GM19239 (cell line): ENCODE data around the gene APLNR.

Source experiments
- DNase-seq: peaks from one replicate; pipeline ENCODE4 v3.0.0; 2011; ENCODE audit warnings: low spot score; ENCODE audit not compliant: insufficient read length
- FAIRE-seq: peaks from 2 replicates; lab custom pipeline; 2011; peaks lifted over from hg19 to GRCh38; lab: Jason Lieb, UNC

Gene APLNR

DNA sequence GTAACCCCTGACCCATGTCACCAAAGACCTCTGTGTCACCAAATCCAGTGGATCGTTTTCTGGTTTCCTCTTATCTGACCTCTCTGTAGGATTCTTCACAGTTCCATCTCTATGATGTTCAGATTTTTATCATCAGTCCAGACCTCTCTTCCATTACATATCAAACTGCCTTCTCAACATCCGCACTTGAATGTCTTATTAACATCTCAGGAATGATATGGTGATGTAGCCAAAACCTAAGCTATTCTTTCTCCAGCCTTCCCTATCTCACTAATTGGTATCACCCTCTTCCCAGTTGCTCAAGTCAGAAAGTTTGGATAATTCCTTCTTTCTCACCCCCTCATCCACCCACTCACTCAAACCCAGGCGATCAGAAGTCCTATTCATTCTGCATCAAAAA, 13.4 kb downstream of the APLNR start:
- FAIRE-seq, result no peak
- no peak for DNase-seq

DNA sequence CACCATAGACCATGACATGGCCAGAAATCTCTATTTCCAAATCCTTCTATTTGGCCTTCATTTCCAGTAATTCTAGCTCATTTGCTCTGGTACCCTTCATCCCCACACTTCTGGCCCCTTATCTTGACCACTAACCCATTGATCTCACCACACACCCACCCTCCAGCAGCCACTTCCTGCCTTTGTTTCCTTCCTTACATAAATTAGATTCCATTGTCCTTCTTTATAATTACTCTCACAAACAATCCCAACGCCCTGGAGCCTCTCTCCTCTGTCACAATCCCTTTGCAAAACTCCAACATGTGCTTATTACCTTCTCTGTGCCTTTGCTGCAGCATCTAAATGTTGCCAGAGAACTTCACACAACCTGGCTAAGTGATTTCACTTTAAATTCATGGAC, 14.8 kb downstream of the APLNR start:
- FAIRE-seq (no peak), DNase-seq (no peak)

GRCh38 chr11:57219021-57219627, 17.9 kb downstream of the APLNR start:
- no peak for DNase-seq
- FAIRE-seq, result no peak

- DNase-seq (no peak), FAIRE-seq (no peak)
Measured at GRCh38 chr11:57217053-57217452, 20.0 kb downstream of the APLNR start.

GRCh38 chr11:57216463-57216862, 20.6 kb downstream of the APLNR start:
- FAIRE-seq (no peak), DNase-seq (no peak)

GRCh38 chr11:57214494-57214893, 22.6 kb downstream of the APLNR start:
- DNase-seq, result no peak

GRCh38 chr11:57214098-57214417, 23.0 kb downstream of the APLNR start:
- DNase-seq, result no peak
- no peak for FAIRE-seq

More at GRCh38 chr11:57214494-57214893, 22.6 kb downstream of the APLNR start:
- FAIRE-seq, result no peak

DNA sequence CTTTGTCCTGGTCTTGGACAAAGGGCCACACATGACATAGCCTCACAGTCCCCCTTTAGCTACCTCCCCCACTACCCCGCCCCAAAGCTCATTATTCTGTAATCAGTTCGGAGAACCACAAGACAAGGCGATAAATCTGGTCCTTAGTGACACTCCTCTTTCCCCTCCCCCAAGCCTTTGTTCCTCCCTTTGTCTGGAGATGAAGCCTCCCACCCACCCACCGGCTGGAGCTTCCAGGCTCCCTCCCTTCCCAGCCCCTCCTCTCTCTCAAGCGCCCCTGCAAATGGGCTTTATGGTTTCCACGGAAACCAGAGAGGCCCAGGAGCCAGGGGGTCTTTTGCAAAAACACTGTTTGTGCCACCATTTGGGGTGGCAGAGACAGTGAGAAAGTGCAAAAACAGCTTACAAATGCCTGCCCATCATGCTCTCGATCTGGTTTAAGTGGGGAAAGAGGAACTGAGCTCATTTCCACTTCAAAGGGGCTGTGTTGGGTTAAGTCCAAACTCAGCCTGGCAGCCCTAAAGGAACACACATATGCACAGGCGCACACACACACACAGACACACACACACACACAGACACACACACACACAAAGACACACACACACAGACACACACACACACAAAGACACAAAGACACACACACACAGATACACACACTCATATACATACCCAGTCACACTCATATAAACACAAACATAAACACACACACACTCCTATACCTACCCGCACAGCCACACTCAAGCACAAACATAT, 23.5 kb downstream of the APLNR start:
- DNase-seq (no peak), FAIRE-seq (no peak)

DNA sequence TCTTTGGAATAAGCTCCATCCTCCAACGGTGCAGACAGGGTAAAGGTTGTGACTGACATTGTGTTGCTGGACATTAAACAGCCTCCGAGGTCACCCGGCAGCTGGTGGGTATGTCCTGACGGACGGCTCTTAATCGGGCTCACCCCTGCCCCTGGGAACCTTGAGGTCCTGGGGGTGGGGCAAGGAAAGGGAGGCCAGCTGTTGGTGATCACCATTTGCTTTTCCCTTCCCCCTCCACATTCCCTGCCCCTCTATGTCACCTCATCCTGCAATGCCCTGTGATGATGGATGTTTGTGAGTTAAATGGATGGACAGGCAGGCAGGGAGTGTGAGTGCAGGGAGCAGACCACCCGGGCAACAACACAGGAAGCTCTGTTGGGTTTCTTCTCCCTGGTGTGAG, 26.3 kb downstream of the APLNR start:
- FAIRE-seq (no peak), DNase-seq (no peak)

GRCh38 chr11:57207168-57207567, 29.9 kb downstream of the APLNR start:
- no peak for DNase-seq
- no peak for FAIRE-seq

- DNase-seq (no peak), FAIRE-seq (no peak)
Measured at GRCh38 chr11:57205041-57205641, 31.9 kb downstream of the APLNR start.

GRCh38 chr11:57203882-57204480, 33.1 kb downstream of the APLNR start:
- FAIRE-seq (no peak), DNase-seq (no peak)

- FAIRE-seq, result no peak
- no peak for DNase-seq
Measured at GRCh38 chr11:57203359-57203758, 33.7 kb downstream of the APLNR start.

GRCh38 chr11:57202281-57202680, 34.8 kb downstream of the APLNR start:
- FAIRE-seq (no peak), DNase-seq (no peak)

DNA sequence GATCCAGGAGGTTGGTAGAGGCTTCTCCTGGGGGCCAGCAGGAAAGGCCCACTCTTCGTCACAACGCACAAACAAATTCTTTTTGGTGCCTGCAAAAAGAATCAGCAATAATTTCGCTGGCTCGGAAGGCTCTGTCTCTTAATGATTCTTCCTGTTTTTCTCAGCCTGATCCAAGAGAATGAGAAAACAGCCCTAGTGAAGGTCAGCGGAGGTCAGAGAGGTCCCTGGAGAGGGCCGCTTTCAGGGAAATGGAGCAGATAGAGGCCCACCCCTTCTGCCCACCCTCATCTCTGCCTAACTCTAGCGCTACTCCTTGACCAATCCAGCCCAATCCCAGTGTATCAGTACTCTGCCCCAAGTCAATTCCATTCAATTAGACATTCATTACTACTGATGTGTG, 36.1 kb downstream of the APLNR start:
- FAIRE-seq (no peak), DNase-seq (no peak)

DNA sequence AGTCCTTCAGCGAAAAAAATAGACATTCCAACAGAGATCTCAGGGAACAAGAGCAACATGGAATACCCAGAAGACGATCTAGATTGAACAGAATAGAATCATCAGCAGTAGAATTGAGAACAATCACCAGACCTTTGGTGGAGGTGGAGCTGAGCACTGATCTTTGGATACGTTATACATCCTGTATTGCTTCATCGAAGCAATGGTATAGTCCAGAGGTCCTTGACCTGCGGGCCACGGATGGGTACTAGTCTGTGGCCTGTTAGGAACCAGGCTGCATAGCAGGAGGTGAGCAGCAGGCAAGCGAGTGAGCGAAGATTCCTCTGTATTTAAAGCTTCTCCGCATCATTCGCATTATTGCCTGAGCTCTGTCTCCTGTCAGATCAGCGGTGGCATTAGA, 37.7 kb downstream of the APLNR start:
- FAIRE-seq, result no peak
- no peak for DNase-seq

- DNase-seq, result no peak
- no peak for FAIRE-seq
Measured at GRCh38 chr11:57197762-57198161, 39.3 kb downstream of the APLNR start.

- DNase-seq (no peak), FAIRE-seq (no peak)
Measured at GRCh38 chr11:57196596-57196995, 40.5 kb downstream of the APLNR start.

- FAIRE-seq (no peak), DNase-seq (no peak)
Measured at GRCh38 chr11:57192316-57192715, 44.7 kb downstream of the APLNR start.

GRCh38 chr11:57191311-57192219, 45.5 kb downstream of the APLNR start:
- DNase-seq (no peak), FAIRE-seq (no peak)
